Inferior parietal cortex (tissue), 1 donor: ENCODE data around the gene CEP55.
A peak's percentile ranks its signal among the peaks of the same experiment; 100 is the strongest.
"Not testable (repeated sequence)": the region's sequence is repeated elsewhere in the genome, so short reads cannot be mapped to it uniquely, and the experiment has no call there.

Experiments used
- DNase-seq: peaks from one replicate; pipeline ENCODE4 v3.0.0-alpha.2; 2016; ENCODE audit errors: extremely low spot score

CEP55 gene

GRCh38 chr10:93496322-93497041 lies at the start of gene CEP55:
Gene CEP55 (plus strand): TSS chr10:93496612. CDS start chr10:93500052, 3,440 bp downstream.
- DNase-seq: peak; percentile 89

- DNase-seq: no peak
These were observed 49.4 kb upstream of the CEP55 start for GRCh38 chr10:93447019-93447418.

- DNase-seq: no peak
These were observed 48.4 kb upstream of the CEP55 start for GRCh38 chr10:93447970-93448369.

GRCh38 chr10:93451244-93451947 lies 45.0 kb upstream of the CEP55 start:
- no peak for DNase-seq

GRCh38 chr10:93452143-93452542 lies 44.3 kb upstream of the CEP55 start:
- no peak for DNase-seq

- DNase-seq: no peak
These were observed 42.3 kb upstream of the CEP55 start for GRCh38 chr10:93454146-93454545.

- no peak for DNase-seq
These were observed 41.7 kb upstream of the CEP55 start for GRCh38 chr10:93454736-93455135.

GRCh38 chr10:93456480-93456879 lies 39.9 kb upstream of the CEP55 start:
- DNase-seq: no peak

GRCh38 chr10:93457511-93457910 lies 38.9 kb upstream of the CEP55 start:
- no peak for DNase-seq

GRCh38 chr10:93458821-93459257 lies 37.6 kb upstream of the CEP55 start:
- no peak for DNase-seq

- DNase-seq: no peak
These were observed 36.9 kb upstream of the CEP55 start for GRCh38 chr10:93459466-93459865.

GRCh38 chr10:93461109-93461806 lies 35.2 kb upstream of the CEP55 start:
- no peak for DNase-seq

- no peak for DNase-seq
These were observed 34.6 kb upstream of the CEP55 start for GRCh38 chr10:93461807-93462178.

GRCh38 chr10:93462371-93462770 lies 34.0 kb upstream of the CEP55 start:
- DNase-seq: no peak

- no peak for DNase-seq
These were observed 33.5 kb upstream of the CEP55 start for GRCh38 chr10:93462881-93463280.

GRCh38 chr10:93463723-93464476 lies 32.5 kb upstream of the CEP55 start:
- no peak for DNase-seq

GRCh38 chr10:93464776-93465388 lies 31.5 kb upstream of the CEP55 start:
- DNase-seq: no peak

- DNase-seq: no peak
These were observed 30.4 kb upstream of the CEP55 start for GRCh38 chr10:93465806-93466675.

GRCh38 chr10:93467635-93468034 lies 28.8 kb upstream of the CEP55 start:
- DNase-seq: not testable (repeated sequence)

- DNase-seq: no peak
These were observed 27.8 kb upstream of the CEP55 start for GRCh38 chr10:93468461-93469213.
